NCI-H146 (cell line): ENCODE measurements around the gene ZNF385B.
"Not testable (repeated sequence)": the region's sequence is repeated elsewhere in the genome, so short reads cannot be mapped to it uniquely, and the experiment has no call there.

Source experiments
- DNase-seq: peaks from one replicate; lab custom pipeline; 2025; lab: John Stamatoyannopoulos, UW

The ZNF385B gene

DNA sequence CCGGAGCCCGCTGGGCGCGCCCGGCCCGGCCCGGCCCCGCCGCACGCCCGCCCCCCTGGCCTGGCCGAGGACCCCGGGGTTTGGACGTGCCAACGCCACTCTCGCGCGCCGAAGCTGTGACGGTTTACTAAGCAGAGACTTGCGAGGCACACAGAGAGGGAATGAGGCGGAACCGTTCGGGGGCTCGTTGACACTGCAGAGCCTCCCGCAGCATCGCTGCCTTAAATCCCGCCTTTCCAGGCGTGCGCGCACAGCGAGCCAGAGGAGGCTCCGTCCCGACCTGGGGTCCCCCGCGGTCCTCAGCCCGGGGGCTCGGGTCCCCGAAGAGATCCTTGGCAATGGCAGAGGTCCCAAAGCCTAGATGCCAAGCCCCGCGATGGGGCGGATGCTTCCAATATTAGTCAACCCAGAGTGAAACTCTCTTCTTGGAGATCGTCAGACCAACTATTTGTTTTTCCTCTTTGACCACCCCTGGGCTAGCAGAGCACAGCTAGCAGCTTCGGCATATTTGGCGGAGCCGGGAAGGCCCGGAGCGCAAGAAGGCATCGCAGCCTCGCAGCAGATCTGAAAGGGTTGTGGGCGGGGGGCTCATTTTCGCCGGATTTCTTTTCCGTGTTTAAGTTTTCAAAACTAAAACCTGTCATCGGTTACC is at the start of gene ZNF385B:
TSS of gene ZNF385B (minus strand) at position 197 of the 652 bp plus-strand sequence.
- peak; percentile 31 for DNase-seq

DNA sequence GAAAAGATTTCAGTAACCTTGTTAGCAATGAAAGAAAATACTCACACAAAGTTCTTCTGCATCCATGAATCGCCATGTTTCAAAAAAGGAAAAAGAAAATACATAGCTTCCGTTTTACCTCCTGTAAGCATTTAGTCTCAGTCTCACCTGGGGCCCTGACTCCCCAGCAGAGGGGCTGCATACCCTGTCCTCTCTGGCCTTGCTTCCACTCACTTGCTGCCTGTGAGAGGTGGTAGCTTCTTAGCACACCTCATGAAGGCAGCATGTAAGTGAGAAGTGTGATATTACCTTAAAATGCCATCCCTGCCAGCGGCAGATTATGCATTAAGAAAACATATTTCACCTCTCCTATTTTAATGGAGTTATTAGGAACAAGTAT is 49.3 kb upstream of the ZNF385B start:
- no peak for DNase-seq

DNA sequence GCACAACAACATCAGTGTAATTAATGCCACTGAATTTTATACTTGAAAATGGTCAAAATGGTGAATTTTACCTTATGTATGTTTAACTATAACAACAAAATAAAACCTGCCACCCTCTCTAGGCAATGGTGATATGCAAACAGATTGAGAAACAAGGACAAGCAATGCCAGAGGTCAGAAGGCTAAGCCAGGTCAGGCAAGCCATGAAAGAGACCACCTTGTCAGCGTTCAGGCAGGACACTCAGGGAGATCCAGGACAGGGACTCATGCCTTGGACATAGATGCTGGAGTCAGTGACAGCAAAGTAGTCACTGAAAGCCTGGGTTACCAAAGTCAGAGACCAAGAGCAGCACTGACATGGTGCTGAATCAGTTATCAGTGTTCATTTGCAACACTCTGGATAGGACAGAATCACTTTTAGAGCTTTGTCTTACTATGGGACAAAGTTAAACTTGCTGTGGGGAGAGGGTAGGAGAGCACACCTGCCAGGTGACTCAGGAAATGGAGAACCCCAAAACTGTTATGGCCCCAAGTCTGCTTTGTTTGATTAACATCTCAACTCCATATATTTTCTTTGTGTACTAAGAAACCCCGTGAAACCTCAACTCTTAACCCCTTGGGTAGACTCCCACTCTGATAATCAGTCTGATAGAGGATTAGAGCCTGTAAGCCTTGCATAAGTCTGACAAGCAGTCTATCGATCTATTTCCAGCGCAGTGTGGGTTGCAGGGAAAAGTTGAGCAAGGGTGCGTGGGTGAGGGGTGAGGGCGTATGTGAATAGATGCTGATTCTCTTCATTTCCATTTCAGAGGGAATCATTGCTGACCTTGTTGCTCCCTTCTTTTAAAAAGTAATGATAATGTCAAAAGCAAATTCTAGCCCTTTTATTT is 48.7 kb upstream of the ZNF385B start:
- no peak for DNase-seq

DNA sequence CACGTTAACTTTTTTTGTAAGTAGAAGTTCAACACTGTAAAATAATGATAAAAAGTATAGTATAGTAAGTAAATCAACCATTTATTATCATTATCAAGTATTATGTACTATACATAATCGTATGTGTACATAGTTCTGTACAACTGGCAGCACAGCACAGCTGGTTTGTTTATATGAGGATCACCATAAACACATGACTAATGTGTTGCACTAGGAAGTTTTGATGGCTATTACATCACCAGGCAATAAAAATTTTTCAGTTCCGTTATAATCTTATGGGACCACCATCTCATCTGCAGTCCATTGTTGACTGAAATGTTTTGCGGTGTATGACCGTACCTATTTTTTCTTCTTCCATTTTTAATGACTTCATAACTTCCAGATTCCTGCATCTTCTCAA is 39.2 kb upstream of the ZNF385B start:
- DNase-seq = no peak

DNA sequence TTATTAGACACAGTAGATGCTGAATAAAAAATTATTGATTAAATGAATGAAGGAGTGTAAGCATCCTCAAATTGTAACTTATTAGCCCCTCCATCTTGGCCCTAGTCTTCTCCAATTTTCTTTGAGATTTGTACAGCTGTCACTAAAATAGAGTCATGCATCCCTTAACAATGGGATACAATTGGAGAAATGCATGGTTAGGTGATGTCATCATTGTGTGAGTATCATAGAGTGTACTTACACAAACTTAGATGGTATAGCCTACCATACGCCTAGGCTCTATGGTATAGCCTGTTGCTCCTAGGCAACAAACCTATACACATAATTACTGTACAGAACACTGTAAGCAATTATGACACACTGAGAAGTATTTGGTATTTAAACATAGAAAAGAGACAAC is 38.3 kb upstream of the ZNF385B start:
- no peak for DNase-seq

DNA sequence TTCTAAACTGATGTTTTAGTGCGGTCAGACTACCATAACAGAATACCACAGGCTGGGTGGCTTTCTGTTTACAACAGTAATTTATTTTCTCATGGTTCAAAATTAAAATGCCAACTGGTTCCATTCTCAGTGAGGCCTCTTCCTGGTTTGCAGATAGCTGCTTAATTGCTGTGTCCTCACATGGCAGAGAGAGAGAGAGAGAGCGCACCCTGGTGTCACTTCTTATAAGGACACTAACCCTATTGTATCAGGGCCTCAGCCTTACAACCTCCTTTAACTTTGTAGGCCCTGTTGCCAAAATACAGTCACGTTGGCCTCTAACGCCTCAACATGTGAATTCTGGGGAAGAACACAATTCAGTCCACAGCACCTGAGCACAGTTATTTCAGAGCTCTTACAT is 37.5 kb upstream of the ZNF385B start:
- peak; percentile 53 for DNase-seq

DNA sequence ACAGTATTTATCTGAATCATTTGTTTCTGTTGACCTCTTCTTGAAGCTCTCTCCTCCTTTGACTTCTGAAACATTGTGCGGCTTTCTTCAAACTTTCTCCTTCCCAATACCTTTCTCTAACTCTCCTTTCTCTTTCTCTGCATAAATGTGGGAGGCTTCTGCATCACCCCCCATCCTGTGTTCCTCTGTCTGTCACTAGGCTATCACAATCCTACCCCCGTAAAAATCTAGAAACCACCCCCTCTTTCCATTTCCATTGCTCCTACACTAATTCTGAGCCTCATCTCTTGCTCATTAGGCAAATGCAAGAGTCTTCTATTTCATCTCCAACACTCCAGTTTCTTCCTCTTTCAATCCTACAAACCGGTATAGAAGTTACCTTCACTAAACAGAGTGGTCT is 32.2 kb upstream of the ZNF385B start:
- no peak for DNase-seq

DNA sequence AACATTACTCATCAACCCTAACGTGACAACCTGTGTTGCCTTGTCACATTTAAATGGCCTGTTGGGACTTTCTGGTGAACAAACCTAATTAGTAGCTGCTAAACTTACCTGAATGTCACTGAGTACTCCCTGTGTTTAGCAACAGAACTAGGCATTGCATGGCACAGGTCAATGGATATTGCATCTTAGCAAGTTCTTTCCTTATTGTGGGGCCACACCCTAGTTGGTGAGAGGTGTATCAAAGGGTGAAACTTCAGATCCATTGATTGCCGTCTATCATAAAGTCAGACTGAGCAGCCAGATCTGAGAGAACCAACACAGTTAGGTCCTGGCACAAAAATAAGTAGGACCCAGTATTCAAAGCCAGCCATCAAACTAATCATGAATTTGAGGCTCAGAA is 29.8 kb upstream of the ZNF385B start:
- DNase-seq = no peak

DNA sequence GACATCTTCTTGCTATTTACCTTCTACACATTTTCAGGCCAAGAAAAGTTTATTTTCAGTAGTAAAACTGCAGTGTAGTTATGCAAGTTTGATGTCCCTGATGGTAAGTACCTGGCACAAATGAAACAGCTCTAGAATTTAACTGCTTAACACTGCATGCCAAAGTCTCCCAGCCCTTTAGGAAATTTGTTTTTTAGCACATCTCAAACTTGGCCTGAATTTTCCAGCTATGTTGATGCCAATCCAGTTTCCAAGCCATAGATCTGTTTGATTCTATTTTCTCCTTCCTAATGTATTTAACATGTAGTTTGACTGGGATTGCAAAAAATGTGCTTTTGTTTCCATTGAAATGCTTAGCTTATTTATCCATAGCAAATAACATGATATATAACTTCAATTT is 29.3 kb upstream of the ZNF385B start:
- DNase-seq = no peak

DNA sequence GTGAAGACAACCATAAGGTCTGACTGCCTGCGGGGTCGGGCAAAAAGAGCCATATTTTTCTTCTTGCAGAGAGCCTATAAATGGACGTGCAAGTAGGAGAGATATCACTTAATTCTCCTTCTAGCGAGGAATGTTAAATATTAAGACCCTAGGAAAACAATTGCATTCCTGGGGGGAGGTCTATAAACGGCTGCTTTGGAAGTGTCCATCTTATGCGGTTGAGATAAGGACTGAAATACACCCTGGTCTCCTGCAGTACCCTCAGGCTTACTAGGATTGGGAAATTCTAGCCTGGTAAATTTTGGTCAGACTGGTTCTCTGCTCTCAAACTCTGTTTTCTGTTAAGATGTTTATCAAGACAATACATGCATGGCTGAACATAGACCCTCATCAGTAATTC is 27.2 kb upstream of the ZNF385B start:
- DNase-seq = not testable (repeated sequence)

DNA sequence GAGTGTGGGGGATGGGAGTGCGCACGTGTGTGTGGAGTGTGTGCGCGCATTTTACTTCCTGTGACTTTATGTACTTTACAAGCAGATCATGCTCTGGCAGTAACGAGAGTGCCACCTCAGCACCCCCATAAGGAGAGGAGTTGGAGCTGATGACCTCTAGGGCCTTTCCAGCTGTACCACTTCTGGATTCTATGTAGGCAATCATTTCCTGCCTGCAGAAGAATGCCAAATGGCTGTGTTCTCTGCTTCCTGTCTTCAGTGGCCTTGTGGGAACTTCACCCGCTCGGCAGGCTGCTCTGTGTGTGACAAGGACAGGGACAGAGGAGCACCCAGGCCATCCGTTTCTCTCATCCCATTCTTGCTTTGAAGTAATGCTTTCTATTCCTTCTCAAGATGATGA is 22.8 kb upstream of the ZNF385B start:
- DNase-seq = no peak

DNA sequence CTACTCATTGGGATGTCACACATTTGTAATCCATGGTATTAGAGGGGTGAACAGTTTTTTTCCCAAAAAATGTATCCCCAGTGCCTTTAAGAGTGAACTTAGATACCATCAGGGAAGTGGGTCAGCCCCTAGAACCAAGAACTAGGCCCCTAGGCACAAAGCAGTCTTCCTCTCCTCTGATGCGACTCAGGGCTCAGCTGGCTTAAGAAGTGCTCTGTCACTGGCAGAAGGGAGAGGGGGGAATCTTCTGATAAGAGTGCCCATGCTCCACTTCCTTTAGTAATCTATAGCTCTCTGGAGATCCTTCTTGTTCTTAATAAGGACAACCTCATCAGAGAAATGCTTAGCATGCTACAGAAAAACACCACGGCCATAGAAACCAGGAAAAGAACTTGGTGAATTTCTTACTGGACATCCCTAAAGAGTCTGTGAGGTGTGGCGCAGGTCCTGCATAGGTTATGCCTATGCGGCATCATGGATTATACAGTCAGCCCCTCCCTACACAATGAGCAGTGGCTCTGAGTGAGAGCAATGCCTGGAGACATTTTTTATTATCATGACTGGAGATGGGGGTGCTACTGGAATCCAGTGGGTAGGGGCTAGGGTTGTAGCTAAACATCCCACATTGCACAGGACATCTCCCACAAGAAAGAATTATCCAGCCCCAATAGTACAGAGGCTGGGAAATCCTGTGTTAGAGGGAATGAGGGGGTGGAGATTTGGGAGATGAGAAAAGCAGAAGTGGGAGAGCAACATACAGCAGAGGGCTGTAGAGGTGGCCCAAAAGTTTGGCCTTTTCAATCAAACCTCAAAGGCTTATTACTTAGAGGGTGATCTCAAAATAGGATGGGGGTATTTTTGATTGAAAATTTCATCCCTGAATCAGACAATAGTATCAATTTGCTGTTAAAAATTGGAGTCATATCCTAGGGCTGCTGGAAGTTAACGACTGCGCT is 21.7 kb upstream of the ZNF385B start:
- no peak for DNase-seq

DNA sequence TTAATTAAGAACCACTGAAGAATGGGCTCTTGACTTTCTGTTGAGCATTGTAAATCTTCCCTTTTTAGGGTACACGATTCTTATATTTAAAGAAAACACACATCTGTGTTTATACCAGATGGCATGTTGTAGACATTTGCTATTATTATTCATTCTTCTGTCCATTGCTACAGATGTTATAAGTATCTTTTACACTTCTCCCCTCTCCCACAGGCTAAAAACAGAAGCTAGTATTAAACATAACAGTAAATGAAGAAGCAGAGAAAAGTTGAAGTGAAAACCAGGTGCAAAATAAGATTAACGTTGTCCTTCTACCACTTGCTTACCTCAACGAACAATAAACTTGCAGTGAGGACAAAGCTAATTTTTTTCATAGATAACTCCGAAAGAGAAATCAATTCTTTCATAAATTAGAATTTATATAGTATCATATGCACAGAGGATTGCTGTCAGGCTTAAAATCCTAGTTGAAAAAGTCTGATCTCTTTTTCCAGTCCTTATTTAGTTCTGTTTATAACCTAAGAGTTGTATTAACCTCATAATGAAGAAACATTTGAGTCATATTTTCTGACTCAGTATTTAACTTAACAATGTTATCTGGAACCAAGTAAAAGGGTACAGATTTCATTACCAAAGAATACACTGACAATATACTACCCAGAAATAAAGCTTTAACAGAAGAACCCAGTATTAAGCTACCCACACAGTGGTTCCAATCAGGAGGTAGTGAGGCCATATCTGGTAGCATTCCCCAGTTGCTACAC is 16.4 kb upstream of the ZNF385B start:
- no peak for DNase-seq

DNA sequence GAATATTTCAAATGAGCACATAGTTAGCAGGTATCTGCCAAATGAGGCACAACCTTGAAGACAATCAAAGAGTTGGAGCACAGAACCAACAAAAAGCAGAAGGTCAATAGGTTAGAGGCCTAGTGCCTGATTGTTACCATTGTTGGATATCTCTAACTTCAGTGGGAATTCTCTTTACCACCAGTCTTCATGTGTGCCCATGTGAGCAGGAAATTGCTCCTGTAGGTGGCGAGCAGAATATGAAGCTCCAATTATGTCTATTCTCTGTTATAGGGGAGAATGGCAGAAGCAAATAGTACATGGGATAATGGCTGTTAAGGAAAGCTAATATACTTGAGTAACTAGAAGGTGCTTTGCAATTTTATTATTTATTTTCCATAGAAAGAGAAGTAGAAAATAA is 14.9 kb upstream of the ZNF385B start:
- no peak for DNase-seq

DNA sequence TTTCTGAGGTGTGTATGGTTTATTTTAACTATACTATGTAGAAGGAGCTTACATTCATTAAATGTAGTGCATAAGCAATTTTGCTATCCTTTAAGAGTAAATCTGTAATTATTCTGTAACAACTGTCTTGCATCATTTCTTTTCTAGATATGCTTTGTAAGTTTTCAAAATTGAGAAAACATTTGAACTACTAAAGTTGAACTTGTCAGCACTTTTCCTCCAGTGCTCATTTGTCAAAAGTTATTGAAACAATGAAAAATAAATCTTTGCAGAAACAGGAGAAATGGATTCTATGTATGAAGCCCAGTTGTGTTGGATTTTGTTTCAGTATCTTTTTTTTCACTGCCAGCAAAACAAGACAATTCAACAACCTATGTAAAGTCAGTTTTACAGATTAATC is 14.5 kb upstream of the ZNF385B start:
- DNase-seq = no peak

DNA sequence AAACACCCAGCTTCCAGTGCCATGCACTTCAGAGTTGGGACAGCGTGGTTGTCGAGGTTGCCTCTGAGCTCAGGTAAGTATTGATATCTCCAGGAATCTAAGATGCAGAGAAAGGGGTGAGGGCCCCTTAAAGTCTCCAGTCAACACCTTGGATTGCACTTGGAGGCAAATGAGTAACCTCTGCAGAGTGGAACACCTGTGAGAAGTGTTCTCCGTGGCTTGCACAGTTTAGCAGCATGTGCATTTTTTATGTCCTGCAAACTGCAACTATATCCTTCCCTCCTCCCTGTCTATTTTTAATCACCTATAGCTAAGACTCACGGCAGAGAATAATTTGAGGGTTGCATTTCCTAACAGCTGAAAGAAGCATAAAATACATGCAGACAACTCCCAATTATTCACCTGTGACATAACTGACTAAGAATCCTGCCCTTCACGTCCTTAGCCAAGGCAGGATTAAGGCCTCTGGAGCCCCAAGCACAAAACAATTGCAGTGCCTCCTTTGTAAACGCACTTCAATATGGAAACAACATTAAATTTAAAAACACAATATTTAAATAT is 1.6 kb upstream of the ZNF385B start:
- no peak for DNase-seq

DNA sequence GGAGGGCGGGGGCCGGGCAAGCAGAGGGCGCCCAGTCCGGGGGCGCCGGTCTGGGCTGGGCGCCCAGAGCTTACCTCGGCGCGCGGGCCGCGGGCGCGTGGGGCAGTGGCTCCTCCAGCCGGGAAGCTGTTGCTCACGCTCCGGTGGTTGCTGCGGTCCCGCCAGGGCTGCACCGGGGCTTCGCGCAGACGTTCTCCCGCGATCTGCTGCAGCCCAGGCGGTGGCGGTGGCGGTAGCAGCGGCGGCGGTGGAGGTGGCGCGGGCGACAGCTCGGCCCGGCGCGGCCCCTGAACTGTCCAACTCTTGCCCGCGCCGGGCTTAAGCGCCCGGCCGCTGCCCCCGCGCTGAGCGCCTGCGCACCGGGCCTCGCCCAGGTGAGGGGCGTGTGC is 391 bp downstream of the ZNF385B start:
- DNase-seq = peak; percentile 55

DNA sequence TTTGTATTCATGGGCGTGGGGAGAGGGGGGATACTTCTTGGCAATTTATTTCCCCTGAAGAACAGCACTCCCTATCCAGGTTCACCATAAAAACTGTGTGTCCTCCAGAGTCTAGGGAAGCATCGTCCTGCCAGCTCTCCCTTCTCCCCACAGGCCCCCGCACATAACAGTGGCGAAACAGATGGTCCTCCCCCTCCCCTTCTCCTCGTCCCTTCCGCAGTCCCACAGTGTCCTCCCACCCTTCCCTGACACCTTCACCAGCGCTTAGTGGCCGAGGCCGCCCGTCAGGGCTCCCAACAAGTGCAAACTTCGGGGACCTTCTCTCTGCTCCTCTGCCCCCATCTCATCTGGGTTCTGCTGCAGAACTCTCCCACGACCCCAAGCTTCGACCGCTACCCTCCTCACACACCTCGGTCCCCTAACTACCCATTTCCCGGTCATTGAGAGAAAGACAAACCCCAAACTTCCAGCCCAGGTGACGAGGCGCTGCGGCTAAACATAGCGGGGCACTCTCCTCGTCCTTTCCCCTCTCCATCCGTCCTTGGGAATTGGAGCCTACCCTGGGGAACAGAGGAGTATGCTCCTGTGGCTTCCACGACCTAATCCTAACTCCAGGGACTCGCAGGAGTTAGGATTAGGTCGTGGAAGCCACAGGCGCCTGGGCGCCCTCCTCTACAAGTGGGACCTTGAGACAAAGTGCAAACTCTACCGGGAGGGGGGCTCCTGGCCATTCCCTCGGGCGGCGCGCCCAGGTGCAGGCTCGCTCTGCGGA is 971 bp downstream of the ZNF385B start:
- no peak for DNase-seq

DNA sequence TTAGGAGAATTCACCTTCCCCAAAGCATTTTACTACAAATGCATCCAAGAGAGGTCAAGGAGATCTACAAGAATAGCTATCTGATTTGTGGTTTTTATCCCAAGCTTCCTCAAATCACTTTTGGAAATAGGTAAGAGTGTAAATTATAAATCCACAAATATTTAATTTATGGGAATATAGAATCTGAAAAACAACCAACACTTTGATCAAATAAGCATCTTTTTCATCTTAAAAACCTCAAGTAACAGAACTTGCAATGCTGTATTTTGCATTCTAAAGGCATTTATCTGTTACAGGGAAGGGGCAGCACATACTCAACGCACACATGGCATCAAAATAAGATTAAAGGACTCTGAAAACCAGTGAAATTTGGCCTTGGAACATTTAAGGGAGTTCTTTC is 1.9 kb downstream of the ZNF385B start:
- no peak for DNase-seq

DNA sequence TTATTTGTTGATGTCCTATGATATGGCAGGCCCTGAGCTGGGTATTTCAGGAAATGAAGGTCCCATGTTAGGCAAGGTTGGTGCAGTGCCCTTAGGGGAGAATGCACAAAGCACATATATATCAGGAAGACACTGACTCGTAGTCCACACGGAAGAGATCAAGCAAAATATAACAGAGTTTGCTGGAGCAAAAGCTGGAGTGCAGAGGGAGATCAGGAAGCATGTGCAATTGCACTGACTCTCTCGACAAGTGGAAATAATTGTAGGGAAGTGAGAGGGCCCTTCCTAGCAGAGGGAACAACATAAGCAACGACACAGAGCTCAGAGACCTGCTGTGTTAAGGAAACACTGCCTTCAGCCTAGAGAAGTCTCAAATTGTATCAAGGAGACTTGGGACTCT is 4.2 kb downstream of the ZNF385B start:
- DNase-seq = no peak

DNA sequence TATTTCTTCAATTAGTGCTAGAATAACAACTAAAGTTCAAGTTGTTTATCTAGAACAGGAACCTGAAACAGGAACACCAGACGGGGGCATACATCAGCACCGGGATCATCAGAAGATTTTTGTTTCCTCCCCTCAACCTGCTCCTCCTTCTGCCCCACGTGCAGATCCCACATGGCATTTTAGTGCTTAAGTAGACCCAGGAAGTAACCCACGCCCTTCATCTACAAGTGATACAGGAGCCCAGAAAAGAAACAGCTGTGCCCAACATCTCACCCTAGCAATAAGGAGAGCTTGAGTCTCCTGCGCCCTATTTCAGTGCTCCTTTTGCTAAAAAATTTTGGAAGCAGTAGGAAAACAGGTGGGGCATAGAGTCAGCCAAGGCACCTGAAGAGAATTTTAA is 5.2 kb downstream of the ZNF385B start:
- no peak for DNase-seq
